ENCODE data around the gene HOXA10. TPM values are rescaled to one million over a fixed set of nuclear protein-coding genes. Genes with fewer than 3 reads are reported as not detected.

Gene HOXA10
- total RNA-seq, 2 donors from 2014 or later, result not detected

GRCh38 chr7:27201580-27202017 lies 27.5 kb upstream of the HOXA10 start:
- Mint-ChIP-seq H3K36me3 (ENCODE audit: low read depth) (no peaks in the 10 kb centered on the region), H3K4me3 (no peak overlapping the region)
- H3K27ac ChIP-seq (ENCODE audit: low read depth, low read length), result no peak overlapping the region

GRCh38 chr7:27200761-27201579 lies 26.9 kb upstream of the HOXA10 start:
- 9 to 13% methylated on average over 6 to 14 of the region's 14 CpGs for WGBS, 2 experiments (ENCODE audit: insufficient coverage in 1 of 2, insufficient read length in 1 of 2)
- peaks cover 95% of the 10 kb centered on the region for H3K27me3 Mint-ChIP-seq (ENCODE audit: insufficient read depth)

More at GRCh38 chr7:27201580-27202017, 27.5 kb upstream of the HOXA10 start:
- peak; percentile 53 for DNase-seq
- peaks cover 4% of the 10 kb centered on the region for H3K4me1 ChIP-seq (ENCODE audit: control insufficient read depth, insufficient read depth, low read length)
- TF ChIP-seq, protein P1, sequence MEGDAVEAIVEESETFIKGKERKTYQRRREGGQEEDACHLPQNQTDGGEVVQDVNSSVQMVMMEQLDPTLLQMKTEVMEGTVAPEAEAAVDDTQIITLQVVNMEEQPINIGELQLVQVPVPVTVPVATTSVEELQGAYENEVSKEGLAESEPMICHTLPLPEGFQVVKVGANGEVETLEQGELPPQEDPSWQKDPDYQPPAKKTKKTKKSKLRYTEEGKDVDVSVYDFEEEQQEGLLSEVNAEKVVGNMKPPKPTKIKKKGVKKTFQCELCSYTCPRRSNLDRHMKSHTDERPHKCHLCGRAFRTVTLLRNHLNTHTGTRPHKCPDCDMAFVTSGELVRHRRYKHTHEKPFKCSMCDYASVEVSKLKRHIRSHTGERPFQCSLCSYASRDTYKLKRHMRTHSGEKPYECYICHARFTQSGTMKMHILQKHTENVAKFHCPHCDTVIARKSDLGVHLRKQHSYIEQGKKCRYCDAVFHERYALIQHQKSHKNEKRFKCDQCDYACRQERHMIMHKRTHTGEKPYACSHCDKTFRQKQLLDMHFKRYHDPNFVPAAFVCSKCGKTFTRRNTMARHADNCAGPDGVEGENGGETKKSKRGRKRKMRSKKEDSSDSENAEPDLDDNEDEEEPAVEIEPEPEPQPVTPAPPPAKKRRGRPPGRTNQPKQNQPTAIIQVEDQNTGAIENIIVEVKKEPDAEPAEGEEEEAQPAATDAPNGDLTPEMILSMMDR (conservative IDR thresholded peaks at IDR 0.05), result no peak
- H3K27me3 ChIP-seq (ENCODE audit: control insufficient read depth, insufficient read depth, low read length, poor library complexity, severe bottlenecking), result peaks cover 97% of the 10 kb centered on the region
- no peaks in the 10 kb centered on the region for H3K36me3 ChIP-seq (ENCODE audit: control insufficient read depth, insufficient read depth, low read length)
- H3K4me3 ChIP-seq (ENCODE audit: low read length), result no peak overlapping the region
- 19% methylated on average over 4 of the region's 4 CpGs; no CpG with 5 or more reads in 1 of the 2 experiments for WGBS, 2 experiments (ENCODE audit: insufficient coverage in 1 of 2, insufficient read length in 1 of 2)
- no peaks in the 10 kb centered on the region for H3K9me3 ChIP-seq (ENCODE audit: control insufficient read depth, low read length)
- no peak overlapping the region for H3K9ac ChIP-seq (ENCODE audit: extremely low read depth, low read length, poor library complexity, severe bottlenecking)
- no peak overlapping the region for H3K27ac Mint-ChIP-seq
- peaks cover 13% of the 10 kb centered on the region for H3K4me1 Mint-ChIP-seq
- no peaks in the 10 kb centered on the region for H3K9me3 Mint-ChIP-seq
- H3K27me3 Mint-ChIP-seq (ENCODE audit: insufficient read depth), result peaks cover 95% of the 10 kb centered on the region

GRCh38 chr7:27199849-27200760 lies 26.0 kb upstream of the HOXA10 start, which contains the start of gene HOXA13:
Gene HOXA13, minus strand, starts transcription at chr7:27200091. Its CDS starts 14 bp downstream, at chr7:27200077.
- no peak within 1 kb of the TSS for H3K9ac ChIP-seq (ENCODE audit: extremely low read depth, low read length, poor library complexity, severe bottlenecking)
- TF ChIP-seq, protein P1 (conservative IDR thresholded peaks at IDR 0.05), result no peak
- peak within 1 kb of the TSS; percentile 54 for H3K4me3 Mint-ChIP-seq
- peak; percentile 80 for DNase-seq
- peaks cover 97% of the 10 kb centered on the region for H3K27me3 ChIP-seq (ENCODE audit: control insufficient read depth, insufficient read depth, low read length, poor library complexity, severe bottlenecking)
- no peak within 1 kb of the TSS for H3K27ac ChIP-seq (ENCODE audit: low read depth, low read length)
- H3K27me3 Mint-ChIP-seq (ENCODE audit: insufficient read depth), result peaks cover 95% of the 10 kb centered on the region
- H3K9me3 Mint-ChIP-seq, result no peaks in the 10 kb centered on the region
- H3K4me1 Mint-ChIP-seq, result peaks cover 8% of the 10 kb centered on the region
- no peak within 1 kb of the TSS for H3K27ac Mint-ChIP-seq
- H3K4me3 ChIP-seq (ENCODE audit: low read length), result no peak within 1 kb of the TSS
- 1% methylated on average over 36 to 98 of the region's 99 CpGs for WGBS, 2 experiments (ENCODE audit: insufficient coverage in 1 of 2, insufficient read length in 1 of 2)
- H3K9me3 ChIP-seq (ENCODE audit: control insufficient read depth, low read length), result no peaks in the 10 kb centered on the region
- no peaks in the 10 kb centered on the region for H3K36me3 Mint-ChIP-seq (ENCODE audit: low read depth)
- no peaks in the 10 kb centered on the region for H3K36me3 ChIP-seq (ENCODE audit: control insufficient read depth, insufficient read depth, low read length)
- H3K4me1 ChIP-seq (ENCODE audit: control insufficient read depth, insufficient read depth, low read length), result peaks cover 3% of the 10 kb centered on the region

More at GRCh38 chr7:27200761-27201579, 26.9 kb upstream of the HOXA10 start:
- Histone ChIP-seq H3K4me1 (ENCODE audit: control insufficient read depth, insufficient read depth, low read length) (peaks cover 4% of the 10 kb centered on the region), H3K9ac (ENCODE audit: extremely low read depth, low read length, poor library complexity, severe bottlenecking) (no peak overlapping the region), H3K4me3 (ENCODE audit: low read length) (no peak overlapping the region), H3K36me3 (ENCODE audit: control insufficient read depth, insufficient read depth, low read length) (no peaks in the 10 kb centered on the region), H3K27ac (ENCODE audit: low read depth, low read length) (no peak overlapping the region), H3K27me3 (ENCODE audit: control insufficient read depth, insufficient read depth, low read length, poor library complexity, severe bottlenecking) (peaks cover 97% of the 10 kb centered on the region), H3K9me3 (ENCODE audit: control insufficient read depth, low read length) (no peaks in the 10 kb centered on the region)
- peak; percentile 60 for DNase-seq
- Mint-ChIP-seq H3K4me1 (peaks cover 13% of the 10 kb centered on the region), H3K4me3 (peak overlapping the region; percentile 54), H3K27ac (no peak overlapping the region), H3K36me3 (ENCODE audit: low read depth) (no peaks in the 10 kb centered on the region), H3K9me3 (no peaks in the 10 kb centered on the region)
- TF ChIP-seq, protein P1 (conservative IDR thresholded peaks at IDR 0.05), result no peak

All from endodermal cell (in vitro differentiated cells).